Islet of Langerhans (tissue), 1 donor: ENCODE measurements around the gene RCBTB2.
"Not testable (repeated sequence)": the region's sequence is repeated elsewhere in the genome, so short reads cannot be mapped to it uniquely, and the experiment has no call there.

Experiments
- FAIRE-seq: peaks from one replicate; lab custom pipeline; 2011; peaks lifted over from hg19 to GRCh38; lab: Jason Lieb, UNC

Gene RCBTB2

DNA sequence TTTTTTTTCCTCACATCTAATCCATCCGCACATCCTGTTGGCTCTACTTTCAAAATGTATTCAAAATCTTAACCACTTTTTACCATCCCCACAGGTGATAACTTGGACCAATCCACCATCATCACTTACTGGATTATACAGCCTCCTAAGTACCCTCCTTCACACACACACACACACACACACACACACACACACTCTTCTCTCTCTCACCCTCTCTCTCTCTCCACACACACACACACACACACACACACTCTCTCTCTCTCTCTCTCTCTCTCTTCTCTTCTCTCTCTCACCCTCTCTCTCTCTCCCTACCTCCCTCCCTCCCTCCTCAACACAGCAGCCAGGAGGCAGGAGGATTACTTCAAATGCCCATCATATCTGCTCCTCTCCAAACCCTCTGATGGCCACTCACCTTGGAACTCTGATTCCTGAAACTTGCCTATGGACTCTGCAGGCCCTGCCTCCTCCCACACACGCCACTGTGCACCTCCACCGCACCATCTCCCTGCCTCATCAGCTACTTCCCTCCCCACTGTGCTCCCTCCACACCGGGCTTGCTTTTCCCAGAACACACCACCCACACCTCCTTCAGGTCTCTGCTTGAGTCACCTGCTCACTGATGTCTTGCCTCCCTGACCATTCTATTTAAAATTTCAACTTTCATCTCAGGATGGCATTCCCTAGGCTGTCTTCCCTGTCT is 39.7 kb downstream of the RCBTB2 start:
- no peak for FAIRE-seq

DNA sequence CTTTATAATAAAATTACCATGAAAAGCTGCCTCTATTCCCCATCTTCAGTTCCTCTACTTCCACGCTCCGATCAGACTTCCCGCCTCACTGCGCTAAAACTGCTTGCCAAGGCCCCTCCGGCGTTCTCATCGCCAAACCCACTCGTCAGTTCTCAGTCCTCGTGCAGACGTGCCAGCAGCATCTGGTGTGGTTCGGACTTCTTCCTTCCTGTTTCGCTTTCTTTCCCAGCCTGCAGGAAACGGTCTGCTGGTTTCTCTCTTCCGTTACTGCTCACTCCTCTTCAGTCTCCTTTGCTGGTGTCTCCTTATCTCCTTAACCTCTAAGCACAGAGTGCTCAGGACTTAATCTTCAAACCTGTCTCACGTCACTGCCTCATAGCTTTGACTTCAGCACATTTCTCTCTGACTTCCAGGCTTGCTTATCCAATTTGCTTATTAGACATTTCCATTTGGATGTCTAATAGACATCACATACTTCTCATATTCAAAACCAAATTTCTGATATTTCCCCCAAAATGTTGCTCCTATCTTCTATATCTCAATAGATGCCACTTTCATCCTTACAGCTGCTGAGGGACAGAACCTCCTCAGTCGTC is 40.3 kb downstream of the RCBTB2 start:
- no peak for FAIRE-seq

DNA sequence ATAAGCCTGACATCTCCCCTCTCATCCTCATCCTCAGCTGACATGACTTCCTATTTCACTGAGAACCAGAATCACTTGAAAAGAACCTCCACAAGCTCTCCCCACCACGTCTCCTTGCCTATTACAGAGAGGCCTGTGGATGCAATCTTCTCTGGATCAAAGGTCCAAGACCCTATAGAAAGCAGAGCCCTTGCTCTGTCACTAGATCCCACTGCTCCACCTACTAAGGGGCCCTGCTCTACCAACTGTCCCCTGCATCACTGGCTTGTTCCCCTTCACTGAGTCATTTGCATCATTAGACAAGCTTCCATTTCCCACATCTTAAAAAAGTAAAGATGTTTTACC is 40.8 kb downstream of the RCBTB2 start:
- FAIRE-seq = no peak

DNA sequence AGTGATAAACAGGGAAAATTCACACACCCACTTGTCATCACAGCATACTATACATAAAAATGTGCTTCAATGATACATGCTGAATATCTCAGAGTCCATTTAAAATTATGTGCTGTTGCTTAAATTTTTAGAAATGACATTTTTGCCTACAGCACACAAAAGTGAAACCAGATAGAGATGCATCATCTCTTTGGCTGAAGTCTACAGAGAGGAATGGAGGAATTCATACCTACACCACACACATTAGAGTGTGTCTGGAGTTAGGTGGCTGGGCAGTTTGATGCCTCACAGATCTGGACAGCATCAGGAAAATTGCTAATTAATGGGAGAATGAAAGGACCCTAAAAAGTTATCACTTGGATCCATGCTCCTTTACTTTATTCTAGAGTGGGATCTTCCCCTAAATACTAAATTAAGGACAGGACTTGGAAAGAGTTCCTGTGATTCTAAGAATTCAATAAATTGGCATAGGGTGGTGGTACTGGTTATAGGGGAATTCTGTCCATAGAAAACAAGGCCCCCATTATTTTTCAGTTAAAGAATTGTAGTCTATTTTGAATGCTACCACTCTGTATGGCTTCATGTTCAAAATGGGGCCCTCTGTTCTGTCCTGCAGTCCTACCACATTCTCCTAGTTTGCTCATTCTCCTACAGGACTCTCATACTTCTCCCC is 41.3 kb downstream of the RCBTB2 start:
- FAIRE-seq = no peak

DNA sequence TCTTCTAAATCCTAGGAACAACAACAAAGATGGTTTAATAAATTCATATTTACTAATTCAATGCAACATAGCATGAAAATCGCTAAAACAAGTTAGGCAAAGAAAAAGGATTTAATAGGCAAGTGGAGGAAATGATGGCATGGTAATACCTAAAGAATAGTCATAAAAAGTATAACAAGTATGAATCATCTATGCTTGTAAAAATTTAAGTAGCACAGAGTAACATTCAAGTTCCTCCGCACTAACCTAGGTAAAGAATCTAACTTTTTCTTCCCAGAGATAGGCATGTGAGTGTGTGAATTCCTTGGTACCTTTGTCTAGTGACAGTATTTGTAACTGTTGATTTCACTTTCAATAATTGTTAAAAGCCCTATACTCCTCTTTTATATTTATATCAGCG is 42.6 kb downstream of the RCBTB2 start:
- no peak for FAIRE-seq

DNA sequence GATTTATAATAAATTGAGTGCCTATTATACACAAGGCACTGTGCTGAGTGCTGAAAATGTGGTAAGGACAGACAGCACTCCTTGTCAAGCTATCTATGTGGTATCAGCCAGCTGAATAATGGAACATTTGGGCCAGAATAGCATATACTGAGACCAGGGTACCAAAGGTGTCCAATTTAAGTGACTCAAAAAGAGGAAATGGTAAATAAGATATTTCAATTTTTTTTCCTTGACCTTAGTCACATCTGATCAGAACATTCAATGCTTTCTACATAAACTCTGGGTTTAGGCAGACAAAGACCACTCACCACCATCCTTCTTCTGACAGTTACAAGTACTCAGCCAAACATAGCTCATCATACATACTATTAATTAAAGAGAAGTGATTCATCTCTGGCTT is 43.2 kb downstream of the RCBTB2 start:
- FAIRE-seq = no peak

DNA sequence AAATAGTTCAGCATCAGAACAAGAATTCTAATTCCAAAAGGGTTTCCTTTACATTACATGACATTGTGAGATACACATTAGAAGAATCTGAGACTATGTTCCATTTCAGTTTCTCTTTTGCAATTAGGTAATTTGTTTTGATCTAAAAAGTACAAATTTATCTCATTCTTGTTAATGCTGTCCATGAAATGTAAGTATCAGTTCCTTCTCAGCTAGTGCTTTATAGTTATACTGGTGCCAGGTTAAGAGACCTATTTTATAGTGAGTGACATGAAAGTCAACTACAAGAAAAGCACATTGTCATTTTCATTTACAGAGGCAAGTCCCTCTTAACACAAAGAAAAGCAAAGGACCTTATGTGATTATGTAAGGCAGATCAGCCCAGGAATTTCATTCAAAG is 43.9 kb downstream of the RCBTB2 start:
- FAIRE-seq = no peak

DNA sequence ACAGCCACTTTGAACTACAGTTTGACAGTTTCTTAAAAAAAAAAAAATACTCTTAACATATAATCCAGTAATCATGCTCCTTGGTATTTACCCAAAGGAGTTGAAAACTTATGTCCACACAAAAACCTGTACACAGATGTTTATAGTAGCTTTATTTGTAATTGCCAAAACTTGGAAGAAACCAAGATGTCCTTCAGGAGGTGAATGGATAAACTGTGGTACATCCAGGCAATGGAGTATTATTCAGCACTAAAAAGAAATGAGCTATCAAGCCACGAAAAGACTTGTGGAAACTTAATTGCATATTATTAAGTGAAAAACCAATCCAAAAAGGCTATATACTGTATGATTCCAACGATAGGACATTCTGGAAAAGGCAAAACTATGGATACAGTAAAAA is 44.9 kb downstream of the RCBTB2 start:
- FAIRE-seq = no peak

DNA sequence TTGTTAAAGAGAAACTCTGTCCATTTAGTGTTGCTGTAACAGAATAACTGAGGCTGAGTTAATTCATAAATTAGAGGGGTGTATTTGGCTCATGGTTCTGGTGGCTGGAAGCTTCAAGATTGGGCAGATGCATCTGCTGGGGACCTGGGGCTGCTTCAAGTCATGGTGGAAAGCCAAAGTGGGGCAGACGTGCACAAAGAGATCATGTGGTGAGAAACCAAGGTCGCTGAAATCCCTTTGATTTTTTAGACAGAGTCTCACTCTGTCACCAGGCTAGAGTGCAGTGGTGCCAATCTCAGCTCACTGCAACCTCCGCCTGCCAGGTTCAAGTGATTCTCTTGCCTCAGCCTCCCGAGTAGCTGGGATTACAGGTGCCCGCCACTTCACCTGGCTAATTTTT is 46.0 kb downstream of the RCBTB2 start:
- FAIRE-seq = no peak

DNA sequence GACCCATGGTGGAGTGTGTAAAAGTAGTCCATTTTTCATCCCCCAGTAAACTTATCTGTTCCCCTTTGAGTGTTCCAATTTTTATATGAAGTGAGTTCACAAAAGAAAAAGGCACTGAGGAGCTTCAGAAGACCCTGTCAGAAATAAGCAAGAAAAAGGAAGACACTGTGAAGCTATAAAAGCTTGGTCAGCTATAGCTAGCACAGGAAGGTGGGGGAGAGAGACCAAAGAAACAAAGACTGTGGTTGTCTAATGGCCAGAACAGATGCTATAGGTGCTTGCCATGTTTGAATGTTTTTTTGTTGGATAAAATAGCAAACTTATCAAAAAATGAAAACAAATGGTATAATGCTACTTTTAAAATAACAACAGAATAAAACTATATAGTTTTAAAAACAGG is 46.5 kb downstream of the RCBTB2 start:
- FAIRE-seq = no peak

DNA sequence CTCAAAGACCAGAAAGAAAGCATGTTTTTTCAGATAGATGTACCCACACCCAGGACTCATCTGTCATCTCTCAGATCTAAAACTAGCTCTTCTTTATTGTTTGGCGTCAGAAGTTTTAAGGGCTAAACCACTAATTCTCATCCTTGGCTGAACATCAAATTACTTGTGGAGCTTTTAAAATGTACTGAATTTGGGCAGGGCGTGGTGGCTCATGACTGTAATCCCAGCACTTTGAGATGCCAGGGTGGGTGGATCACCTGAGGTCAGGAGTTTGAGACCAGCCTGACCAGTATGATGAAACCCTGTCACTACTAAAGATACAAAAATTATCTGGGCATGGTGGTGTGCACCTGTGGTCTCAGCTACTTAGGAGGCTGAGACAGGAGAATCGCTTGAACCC is 47.4 kb downstream of the RCBTB2 start:
- FAIRE-seq = no peak

DNA sequence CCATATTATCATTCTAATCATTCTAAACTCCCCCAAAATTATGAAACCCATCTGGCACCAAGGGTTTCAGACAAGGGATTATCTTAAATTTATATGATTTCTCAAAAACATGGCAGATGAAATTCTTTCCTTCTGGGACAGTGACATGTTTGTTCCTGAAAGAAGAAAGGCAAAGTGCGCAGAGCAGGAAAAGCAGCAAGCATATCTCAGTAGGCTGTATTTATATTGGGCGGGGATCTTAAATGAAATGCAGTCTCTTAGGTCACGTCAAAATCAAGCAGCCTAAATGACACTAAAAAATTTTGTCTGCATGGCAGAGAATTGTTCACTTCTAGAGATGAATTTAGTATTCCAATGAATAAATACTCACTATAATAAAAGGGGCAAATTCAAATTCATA is 49.3 kb downstream of the RCBTB2 start:
- FAIRE-seq = no peak

DNA sequence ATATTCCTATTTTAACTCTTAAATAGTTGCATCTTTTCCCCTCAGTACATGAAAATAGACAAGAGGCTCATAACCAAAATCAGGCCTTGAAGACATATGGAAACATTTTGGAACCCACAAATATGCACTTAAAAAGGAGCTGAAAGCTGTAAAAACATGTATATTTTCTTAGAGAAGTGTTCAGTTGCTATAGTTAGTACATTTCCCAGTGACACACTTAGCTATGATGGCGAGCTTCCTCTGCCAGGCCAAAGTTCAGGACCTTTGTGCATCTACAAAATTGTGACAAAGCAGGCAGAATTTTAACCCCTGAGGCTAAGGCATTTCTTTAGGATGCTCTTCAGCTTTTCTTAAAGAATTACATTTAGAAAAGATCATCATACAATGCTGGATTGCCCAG is 54.5 kb downstream of the RCBTB2 start:
- FAIRE-seq = no peak

DNA sequence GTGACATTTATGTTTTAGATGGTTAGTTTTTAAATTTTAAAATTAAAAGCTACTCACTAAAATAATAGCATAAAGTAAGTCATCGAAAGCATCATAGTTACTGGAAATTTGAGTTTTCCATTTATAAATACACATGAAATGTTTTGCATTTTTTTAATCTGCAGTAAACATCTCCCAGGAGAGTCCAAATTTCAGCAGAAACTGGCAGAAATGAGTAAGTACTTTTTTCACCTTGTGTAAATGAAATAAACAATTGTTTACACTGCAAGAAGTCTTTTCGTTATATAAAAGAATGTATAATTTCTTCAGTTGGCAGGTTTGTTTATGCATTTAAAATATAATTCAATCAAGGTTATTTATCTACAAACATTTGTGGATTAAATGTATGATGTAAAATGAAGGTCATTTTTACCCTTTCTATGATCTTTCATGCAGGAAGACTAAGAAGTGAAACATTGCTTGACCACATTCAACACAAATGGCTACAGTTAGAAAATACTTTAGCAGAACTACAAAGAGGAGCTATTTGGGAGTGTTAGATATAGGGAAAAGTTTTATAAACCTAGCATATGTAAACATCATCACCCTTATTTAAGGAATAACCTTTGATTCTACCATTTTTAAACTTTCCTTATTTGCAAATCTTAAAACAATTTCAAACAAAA is 55.6 kb downstream of the RCBTB2 start:
- no peak for FAIRE-seq

DNA sequence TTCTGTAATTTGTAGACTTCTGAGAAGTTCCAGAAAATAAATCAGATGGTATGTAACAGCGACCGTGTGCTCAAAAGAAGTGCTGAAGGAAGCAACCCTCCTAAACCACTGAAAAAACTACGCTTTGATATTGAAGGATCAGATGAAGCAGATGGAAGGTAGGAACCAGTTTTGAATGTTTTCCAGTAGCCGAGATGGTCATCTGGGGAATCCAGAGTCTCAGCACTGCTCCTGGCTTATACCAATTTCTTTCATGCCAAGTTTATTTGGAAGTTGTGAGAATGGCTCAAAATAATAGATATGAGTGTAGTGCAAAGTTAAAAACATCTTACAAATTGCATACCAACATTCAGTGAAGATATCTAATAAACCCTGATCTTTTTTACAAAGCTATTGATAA is 56.2 kb downstream of the RCBTB2 start:
- no peak for FAIRE-seq

DNA sequence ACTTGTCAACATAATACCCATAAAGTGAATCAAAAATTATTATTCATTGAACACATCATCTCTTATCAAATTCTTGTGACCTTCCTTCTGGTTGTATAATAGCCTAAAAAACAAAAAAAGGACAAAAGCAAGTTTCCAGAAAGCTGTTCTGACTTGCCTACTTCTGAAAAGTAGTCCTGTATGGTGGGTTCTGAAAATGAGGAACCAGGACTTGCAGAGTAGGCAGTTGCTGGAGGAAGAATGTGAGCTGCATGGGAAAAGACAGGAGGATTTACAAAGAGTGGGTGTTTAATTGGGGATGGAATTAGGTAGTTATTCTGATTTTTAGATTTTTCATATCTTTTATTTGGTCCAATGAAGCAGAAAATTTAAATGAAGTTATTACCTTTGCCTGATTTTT is 56.7 kb downstream of the RCBTB2 start:
- FAIRE-seq = no peak

DNA sequence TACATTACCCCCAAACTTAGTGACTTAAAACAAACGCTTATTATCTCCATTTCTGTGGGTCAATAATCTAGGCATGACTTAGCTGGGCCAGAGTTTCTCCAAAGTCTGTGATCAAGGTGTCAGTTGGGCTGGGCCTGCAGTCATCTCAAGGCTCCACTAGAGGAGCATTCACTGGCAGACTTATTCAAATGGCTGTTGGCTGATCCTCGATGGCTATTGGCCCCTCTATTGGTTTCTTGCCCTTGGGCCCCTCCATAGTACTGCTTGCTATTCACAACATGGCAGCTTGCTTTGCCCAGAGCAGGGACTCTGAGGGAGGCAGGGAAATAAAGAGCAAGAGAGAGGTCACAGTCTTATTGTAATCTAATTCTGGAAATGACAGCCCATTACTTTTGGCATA is 57.6 kb downstream of the RCBTB2 start:
- no peak for FAIRE-seq

DNA sequence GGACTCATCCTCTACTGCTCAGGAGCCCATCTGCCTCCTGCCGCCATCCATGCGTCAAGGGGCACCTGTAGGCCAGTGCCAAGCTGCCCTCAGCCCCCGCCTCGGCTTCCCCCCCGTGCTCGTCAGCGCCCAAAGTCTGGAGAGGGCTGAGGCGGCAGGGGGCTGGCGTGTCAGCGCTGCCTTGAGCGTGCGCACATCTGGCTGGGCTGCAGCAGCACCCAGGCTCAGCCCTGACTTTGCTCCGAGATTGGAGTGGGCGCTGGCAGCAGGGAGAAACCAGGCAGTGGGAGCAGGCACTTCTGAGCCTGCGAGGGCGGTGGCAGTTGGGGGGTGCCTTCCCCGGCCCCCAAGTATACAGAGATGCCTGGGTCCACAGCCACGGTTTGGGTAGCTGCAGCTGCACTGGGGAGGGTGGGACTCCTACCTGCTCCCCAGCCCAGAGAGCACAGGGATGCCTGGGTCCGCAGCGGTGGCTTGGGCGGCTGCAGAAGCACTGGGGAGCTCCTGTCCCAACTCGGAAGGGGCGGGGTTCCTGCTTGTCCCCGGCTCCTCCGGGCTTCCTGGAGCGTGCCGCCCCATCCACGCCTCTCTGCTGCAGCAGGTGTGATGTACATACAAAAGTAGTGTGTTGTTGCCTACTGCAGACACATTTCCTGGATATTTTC is 75.2 kb downstream of the RCBTB2 start:
- FAIRE-seq = no peak

DNA sequence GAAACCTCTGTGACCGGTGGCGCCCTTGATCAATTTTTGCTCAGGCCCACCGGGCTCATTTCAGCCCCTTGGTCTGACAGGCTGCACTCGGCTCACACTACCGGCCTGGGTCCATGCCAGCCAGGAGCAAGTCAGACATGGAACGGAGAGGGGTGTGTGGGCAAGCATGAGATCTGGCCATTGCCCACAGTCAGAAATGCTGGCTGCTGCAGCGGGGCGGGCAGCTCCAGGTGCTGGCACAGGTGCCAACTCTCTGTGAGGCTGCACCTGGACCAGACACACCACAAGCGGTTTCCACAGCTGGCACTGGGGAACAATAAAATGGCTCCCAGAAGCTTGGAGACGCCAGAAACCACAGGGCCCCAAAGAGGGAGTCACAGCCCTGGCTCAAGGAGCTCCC is 76.3 kb downstream of the RCBTB2 start:
- no peak for FAIRE-seq

DNA sequence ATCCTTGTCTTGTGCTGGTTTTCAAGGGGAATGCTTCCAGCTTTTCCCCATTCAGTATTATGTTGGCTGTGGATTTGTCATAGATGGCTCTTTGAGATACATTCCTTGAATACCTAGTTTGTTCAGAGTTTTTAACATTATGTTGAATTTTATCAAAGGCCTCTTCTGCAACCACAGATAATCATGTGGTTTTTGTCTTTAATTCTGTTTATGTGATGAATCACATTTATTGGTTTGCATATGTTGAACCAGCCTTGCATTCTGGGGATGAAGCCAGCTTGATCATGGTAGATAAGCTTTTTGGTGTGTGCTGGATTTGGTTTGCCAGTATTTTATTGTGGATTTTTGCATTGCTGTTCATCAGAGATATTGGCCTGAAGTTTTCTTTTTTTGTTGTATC is 81.7 kb downstream of the RCBTB2 start:
- not testable (repeated sequence) for FAIRE-seq

DNA sequence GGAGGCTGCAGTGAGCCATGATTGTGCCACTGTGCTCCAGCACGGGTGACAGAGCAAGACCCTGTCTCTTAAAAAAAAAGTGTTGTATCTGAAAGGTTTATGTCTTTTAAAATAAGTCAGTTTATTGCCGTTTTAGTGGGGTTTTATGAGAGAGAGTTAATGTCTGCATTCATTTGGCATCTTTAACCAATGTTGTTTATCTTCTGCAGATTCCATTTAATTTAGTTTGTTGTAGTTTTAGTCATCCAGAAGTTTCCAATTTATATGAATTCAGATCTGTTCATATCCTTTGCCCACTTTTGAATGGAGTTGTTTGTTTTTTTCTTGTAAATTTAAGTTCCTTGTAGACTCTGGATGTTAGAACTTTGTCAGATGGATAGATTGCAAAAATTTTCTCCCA is 83.2 kb downstream of the RCBTB2 start:
- no peak for FAIRE-seq

DNA sequence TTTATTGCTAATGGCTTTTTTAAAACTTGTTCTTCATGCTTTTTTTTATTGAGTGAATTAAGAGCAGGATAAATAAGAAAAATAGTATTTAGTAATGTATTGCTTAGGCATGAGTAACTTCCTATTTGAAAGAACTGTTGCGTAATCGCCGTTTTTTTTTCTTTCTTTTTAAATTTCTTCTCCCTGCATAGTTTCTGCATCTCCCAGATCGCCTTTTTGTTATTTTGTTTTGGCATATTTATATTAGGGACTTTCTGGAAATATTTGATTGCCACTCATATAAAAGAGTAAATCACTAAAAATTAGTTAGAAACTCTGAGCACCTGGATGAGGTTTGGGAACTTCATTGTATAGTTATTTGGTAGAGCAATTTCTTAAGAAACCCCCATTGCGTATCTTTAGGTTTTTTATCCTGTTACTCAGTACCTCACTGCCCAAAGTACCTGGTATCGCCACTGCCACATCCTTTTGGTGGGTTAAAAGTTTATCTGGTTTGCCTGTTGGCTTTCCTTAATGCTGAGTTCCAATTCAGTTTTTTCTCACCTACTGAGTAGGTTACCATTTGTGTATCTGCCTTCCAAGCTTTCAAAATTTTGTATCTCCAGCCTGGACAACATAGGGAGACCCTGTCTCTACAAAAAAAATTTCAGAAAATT is 83.8 kb downstream of the RCBTB2 start:
- FAIRE-seq = no peak
